ENCODE results near the gene ABCB8. TPM values are rescaled to one million over a fixed set of nuclear protein-coding genes. Genes with fewer than 3 reads are reported as not detected.

The ABCB8 gene
- polyA plus RNA-seq, 1 of the 3 experiments (the other 2 are of a cell fraction), result 36.0 TPM

DNA sequence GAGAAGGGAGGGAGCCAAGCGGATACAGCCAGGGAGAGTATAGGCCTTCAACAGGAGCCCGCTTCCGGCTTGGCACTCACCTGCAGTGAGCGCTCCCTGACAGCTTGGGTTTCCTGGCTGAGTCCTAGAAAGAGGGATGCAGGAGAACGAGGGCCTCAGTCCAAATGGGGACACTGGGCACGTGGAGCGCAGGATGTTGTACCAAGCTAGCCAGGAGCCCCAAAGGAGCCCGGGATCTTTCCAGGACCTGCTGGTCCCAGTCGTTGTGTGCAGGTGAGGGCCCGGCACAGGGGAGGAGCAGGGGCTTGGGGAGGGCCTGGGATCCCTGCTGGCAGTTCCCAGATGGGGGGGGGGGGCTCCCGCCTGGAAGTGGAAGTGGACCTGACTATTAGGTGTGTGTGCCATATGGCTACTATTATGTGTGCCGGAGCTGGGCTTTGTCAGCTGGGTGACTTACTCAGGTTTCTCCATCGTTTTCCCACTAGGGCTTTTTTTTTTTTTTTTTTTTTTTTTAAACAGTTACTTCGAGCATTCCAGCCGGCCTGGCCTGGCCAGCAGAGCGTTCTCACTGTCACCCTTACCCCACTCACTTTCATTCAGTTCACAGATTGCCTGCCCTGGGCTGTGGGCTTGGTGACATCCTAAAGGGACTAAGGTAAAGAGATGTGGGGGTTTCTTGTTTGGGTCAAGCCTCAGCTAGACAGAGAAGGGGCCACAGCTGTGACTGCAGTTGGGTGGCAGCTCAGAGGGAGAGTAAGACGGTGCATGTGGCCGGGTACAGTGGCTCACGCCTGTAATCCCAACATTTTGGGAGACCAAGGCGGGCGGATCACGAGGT, 61.9 kb downstream of the ABCB8 start:
- H3K4me1 ChIP-seq (ENCODE audit: control insufficient read depth in 1 of 2, insufficient read depth in 2 of 2, low read depth in 1 of 2, low read length in 1 of 2), result peaks cover 21 to 32% of the 10 kb centered on the region in 2 experiments
- POLR2A ChIA-PET, result interaction anchor here (0.8 kb wide), 1 partner anchor 135 kb away, joined by 3 read pairs; no protein-coding TSS in a partner anchor

More for the DNA sequence above, 61.9 kb downstream of the ABCB8 start:
- H3K79me2 ChIP-seq (ENCODE audit: insufficient read depth), result peaks cover 84% of the 10 kb centered on the region
- CTCF ChIA-PET, result interaction anchor here (0.7 to 21.3 kb wide), 10 partner anchors 19 to 192 kb away, joined by 3 to 474 read pairs (median 4); partner anchors contain the start of gene ABCB8
- H2AFZ ChIP-seq (ENCODE audit: low read depth), result no peak overlapping the region
- WGBS (ENCODE audit: low lambda C conversion rate), result 88% methylated on average over 20 of the region's 22 CpGs
- H3K9me2 ChIP-seq, result no peaks in the 10 kb centered on the region
- peaks cover 19% of the 10 kb centered on the region for H3F3A ChIP-seq (replicated peaks; ENCODE audit: insufficient read depth)
- DNase-seq, result no peak
- TF ChIP-seq CHD2 (IDR thresholded peaks at IDR 0.05; ENCODE audit: low read length, partially characterized antibody) (no peak), RAD21 (IDR thresholded peaks at IDR 0.05; ENCODE audit: low read length) (no peak), TCF12 (IDR thresholded peaks at IDR 0.05) (no peak), GABPA (IDR thresholded peaks at IDR 0.05; ENCODE audit: low read depth) (no peak), RCOR1 (IDR thresholded peaks at IDR 0.05; ENCODE audit: low read length) (no peak), EP300 (IDR thresholded peaks at IDR 0.05; ENCODE audit: borderline replicate concordance in 1 of 2, low read depth in 1 of 2, low read length in 1 of 2) (no peak), GATA2 (CRISPR knock-in tag; IDR thresholded peaks at IDR 0.05) (no peak), FOXM1 (IDR thresholded peaks at IDR 0.05; ENCODE audit: low read depth) (no peak), ELF1 (IDR thresholded peaks at IDR 0.05) (no peak), NRF1 (IDR thresholded peaks at IDR 0.05; ENCODE audit: low read depth, low read length) (no peak), FOSL2 (IDR thresholded peaks at IDR 0.05; ENCODE audit: borderline replicate concordance, low read depth) (no peak), RXRA (IDR thresholded peaks at IDR 0.05; ENCODE audit: borderline replicate concordance, low read depth) (no peak), YY1 (IDR thresholded peaks at IDR 0.05; ENCODE audit: low read depth) (no peak), USF2 (IDR thresholded peaks at IDR 0.05; ENCODE audit: borderline replicate concordance, low read depth, low read length) (no peak), SIN3A (IDR thresholded peaks at IDR 0.05; ENCODE audit: borderline replicate concordance, low read depth, low read length) (no peak)
- TF ChIP-seq, protein P1, sequence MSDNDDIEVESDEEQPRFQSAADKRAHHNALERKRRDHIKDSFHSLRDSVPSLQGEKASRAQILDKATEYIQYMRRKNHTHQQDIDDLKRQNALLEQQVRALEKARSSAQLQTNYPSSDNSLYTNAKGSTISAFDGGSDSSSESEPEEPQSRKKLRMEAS (IDR thresholded peaks at IDR 0.05; ENCODE audit: low read depth), result no peak
- TF ChIP-seq, protein P2, sequence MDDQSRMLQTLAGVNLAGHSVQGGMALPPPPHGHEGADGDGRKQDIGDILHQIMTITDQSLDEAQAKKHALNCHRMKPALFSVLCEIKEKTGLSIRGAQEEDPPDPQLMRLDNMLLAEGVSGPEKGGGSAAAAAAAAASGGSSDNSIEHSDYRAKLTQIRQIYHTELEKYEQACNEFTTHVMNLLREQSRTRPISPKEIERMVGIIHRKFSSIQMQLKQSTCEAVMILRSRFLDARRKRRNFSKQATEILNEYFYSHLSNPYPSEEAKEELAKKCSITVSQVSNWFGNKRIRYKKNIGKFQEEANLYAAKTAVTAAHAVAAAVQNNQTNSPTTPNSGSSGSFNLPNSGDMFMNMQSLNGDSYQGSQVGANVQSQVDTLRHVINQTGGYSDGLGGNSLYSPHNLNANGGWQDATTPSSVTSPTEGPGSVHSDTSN (IDR thresholded peaks at IDR 0.05), result no peak
- TF ChIP-seq, protein P3, sequence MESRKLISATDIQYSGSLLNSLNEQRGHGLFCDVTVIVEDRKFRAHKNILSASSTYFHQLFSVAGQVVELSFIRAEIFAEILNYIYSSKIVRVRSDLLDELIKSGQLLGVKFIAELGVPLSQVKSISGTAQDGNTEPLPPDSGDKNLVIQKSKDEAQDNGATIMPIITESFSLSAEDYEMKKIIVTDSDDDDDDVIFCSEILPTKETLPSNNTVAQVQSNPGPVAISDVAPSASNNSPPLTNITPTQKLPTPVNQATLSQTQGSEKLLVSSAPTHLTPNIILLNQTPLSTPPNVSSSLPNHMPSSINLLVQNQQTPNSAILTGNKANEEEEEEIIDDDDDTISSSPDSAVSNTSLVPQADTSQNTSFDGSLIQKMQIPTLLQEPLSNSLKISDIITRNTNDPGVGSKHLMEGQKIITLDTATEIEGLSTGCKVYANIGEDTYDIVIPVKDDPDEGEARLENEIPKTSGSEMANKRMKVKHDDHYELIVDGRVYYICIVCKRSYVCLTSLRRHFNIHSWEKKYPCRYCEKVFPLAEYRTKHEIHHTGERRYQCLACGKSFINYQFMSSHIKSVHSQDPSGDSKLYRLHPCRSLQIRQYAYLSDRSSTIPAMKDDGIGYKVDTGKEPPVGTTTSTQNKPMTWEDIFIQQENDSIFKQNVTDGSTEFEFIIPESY (IDR thresholded peaks at IDR 0.05; ENCODE audit: borderline replicate concordance, low read depth), result no peak
- TF ChIP-seq, protein P4, sequence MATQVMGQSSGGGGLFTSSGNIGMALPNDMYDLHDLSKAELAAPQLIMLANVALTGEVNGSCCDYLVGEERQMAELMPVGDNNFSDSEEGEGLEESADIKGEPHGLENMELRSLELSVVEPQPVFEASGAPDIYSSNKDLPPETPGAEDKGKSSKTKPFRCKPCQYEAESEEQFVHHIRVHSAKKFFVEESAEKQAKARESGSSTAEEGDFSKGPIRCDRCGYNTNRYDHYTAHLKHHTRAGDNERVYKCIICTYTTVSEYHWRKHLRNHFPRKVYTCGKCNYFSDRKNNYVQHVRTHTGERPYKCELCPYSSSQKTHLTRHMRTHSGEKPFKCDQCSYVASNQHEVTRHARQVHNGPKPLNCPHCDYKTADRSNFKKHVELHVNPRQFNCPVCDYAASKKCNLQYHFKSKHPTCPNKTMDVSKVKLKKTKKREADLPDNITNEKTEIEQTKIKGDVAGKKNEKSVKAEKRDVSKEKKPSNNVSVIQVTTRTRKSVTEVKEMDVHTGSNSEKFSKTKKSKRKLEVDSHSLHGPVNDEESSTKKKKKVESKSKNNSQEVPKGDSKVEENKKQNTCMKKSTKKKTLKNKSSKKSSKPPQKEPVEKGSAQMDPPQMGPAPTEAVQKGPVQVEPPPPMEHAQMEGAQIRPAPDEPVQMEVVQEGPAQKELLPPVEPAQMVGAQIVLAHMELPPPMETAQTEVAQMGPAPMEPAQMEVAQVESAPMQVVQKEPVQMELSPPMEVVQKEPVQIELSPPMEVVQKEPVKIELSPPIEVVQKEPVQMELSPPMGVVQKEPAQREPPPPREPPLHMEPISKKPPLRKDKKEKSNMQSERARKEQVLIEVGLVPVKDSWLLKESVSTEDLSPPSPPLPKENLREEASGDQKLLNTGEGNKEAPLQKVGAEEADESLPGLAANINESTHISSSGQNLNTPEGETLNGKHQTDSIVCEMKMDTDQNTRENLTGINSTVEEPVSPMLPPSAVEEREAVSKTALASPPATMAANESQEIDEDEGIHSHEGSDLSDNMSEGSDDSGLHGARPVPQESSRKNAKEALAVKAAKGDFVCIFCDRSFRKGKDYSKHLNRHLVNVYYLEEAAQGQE (IDR thresholded peaks at IDR 0.05; ENCODE audit: low read depth, low read length), result no peak
- peak overlapping the region; percentile 99; the same call in 1 of the 2 replicates for H3K4me2 ChIP-seq
- peaks cover 77% of the 10 kb centered on the region for H4K20me1 ChIP-seq (ENCODE audit: insufficient read depth)
- H3K9me3 ChIP-seq, result no peaks in the 10 kb centered on the region
- peaks cover 0 to 11% of the 10 kb centered on the region in 2 experiments for H3K36me3 ChIP-seq (replicated peaks in 1 of 2; ENCODE audit: control insufficient read depth in 1 of 2, insufficient read depth in 2 of 2, low read length in 1 of 2)
- H3K9ac ChIP-seq, result no peak overlapping the region
- H3K27me3 ChIP-seq (ENCODE audit: insufficient read depth), result no peaks in the 10 kb centered on the region
- no peak overlapping the region; a peak in 1 of 4 replicates for H3K27ac ChIP-seq (ENCODE audit: low read depth in 2 of 2, low read length in 1 of 2)
- no peak overlapping the region for H3K4me3 ChIP-seq (ENCODE audit: low read depth in 2 of 2, low read length in 1 of 2)

Data from SK-N-SH (cell line).